Mononuclear cell (primary cell): Measurements from ENCODE around the gene SLC29A4. TPM values are rescaled to one million over a fixed set of nuclear protein-coding genes. Genes with fewer than 3 reads are reported as not detected.
"Not testable (repeated sequence)": the region's sequence is repeated elsewhere in the genome, so short reads cannot be mapped to it uniquely, and the experiment has no call there.

Experiments used
- H3K27me3 ChIP-seq: 2 replicates; pipeline ENCODE4 v1.6.0; 2011; ENCODE audit warnings: low read length, control low read depth; ENCODE audit not compliant: insufficient read depth
- H3K4me1 ChIP-seq: 2 replicates; pipeline ENCODE4 v1.5.1; 2011; ENCODE audit warnings: mild to moderate bottlenecking, low read length, control low read depth; ENCODE audit not compliant: insufficient read depth
- H3K4me3 ChIP-seq: 2 replicates; pipeline ENCODE4 v1.5.1; 2011; ENCODE audit warnings: mild to moderate bottlenecking, low read length, moderate library complexity
- H3K9me3 ChIP-seq: 2 replicates; pipeline ENCODE4 v1.5.1; 2011; ENCODE audit warnings: low read depth, mild to moderate bottlenecking, control low read depth, low read length
- total RNA-seq: library from RNA; depleted of rRNA; stranded (reverse); fragments of >200 nt; gene quantifications from one replicate; pipeline ENCODE4 v1.2.3, GENCODE V29; 2012

The SLC29A4 gene
- total RNA-seq, 1 donor, result 0.10 TPM

DNA sequence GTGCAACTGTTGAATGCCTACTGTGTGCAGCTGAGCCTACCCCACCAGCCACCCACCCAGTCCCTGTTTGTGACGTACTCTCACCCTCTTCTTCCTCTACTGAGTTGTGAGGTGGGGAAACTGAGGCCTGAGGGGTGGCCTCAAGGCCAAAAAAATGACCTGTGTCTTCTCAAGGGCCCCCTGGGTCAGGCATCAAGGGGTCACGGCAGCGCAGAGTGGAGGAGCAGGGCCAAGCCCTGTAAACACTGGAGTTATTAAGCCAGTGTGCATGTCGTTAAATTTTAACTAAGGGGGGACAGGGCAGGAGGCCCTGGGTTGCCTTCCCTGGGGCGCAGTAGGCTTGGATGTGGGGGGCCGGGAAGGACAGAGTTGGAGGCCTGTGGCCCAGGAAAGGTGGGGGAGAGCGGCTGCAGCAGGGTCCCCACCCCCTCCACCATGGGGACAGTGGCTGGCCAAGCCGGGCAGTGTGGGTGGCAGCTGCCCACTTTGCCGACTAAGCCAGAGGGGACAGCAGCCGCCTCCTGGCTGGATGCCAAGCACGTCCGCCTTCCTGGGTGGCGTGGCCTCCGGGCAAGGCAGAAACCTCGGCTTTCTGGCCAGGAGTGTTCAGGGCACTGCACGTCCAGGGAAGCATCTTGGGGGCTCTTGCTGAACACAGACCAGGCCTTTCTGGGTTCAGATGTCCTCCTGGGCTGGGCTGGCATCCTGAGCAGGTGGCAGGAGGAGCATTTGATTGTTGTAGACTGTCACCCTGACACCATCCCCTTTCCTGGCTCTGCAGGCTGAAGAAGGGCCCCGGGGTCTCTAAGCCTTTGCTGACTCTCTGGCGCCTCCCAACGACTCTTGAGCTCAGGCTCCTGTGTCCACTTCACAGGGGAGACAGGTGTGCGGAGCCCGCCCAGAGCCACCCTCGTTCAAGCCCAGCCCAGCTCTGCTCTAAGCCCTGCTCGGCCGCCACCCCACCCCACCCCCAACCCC lies 1.9 kb downstream of the SLC29A4 start:
- Histone ChIP-seq H3K4me1 (no peaks in the 10 kb centered on the region), H3K9me3 (no peaks in the 10 kb centered on the region), H3K4me3 (no peak overlapping the region), H3K27me3 (no peaks in the 10 kb centered on the region)

DNA sequence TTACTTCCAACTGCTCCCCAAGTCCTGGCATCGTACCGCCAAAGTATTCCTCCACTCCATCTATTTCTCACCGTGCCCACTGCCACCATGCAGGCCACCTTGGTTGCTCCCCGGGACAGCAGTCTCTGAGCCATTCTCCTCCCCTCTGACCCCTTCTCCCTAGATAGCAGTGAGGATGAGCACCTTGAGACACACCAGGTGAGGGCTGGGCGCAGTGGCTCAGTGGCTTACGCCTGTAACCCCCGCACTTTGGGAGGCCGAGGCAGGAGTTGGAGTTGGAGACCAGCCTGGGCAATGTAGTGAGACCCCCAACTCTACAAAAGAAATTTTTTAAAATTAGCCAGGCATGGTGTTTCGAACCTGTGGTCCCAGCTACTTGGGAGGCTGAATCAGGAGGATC lies 4.2 kb downstream of the SLC29A4 start:
- Histone ChIP-seq H3K4me3 (no peak overlapping the region), H3K9me3 (no peaks in the 10 kb centered on the region), H3K27me3 (no peaks in the 10 kb centered on the region), H3K4me1 (no peaks in the 10 kb centered on the region)

DNA sequence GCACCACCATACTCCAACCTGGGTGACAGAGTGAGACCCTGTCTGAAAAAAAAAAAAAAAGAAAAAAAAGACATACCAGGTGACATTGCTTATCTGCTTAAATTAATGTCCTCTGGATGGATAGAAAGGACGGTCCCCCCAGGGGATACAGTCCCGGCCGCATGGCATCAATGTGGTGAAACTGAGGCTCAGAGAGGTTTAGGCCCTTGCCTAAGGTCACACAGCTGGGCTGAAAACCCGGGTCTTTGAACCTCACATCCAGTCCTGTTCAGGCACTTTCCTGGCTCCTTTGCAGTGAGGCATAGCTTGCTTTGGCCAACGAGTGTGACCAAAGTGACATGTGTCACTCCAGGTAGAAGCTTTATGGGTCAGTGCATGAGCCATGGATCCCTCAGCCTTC lies 4.6 kb downstream of the SLC29A4 start:
- H3K27me3 ChIP-seq, H3K4me3 ChIP-seq, H3K9me3 ChIP-seq, H3K4me1 ChIP-seq: not testable (repeated sequence)

DNA sequence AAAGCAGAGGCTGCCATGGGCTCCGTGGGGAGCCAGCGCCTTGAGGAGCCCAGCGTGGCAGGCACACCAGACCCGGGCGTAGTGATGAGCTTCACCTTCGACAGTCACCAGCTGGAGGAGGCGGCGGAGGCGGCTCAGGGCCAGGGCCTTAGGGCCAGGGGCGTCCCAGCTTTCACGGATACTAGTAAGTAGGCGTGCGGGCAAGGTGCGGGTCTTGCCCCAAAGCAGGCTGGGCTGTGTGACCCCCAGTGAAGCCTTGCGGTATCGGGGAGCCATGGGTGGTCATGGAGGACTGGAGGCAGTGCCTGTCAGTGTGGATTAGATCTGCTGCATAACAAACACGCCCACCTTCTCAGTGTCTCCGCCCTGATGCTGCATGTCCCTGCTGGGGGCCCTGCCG lies 5.1 kb downstream of the SLC29A4 start:
- H3K4me3 ChIP-seq, result no peak overlapping the region
- no peaks in the 10 kb centered on the region for H3K27me3 ChIP-seq
- H3K9me3 ChIP-seq, result no peaks in the 10 kb centered on the region
- no peaks in the 10 kb centered on the region for H3K4me1 ChIP-seq

DNA sequence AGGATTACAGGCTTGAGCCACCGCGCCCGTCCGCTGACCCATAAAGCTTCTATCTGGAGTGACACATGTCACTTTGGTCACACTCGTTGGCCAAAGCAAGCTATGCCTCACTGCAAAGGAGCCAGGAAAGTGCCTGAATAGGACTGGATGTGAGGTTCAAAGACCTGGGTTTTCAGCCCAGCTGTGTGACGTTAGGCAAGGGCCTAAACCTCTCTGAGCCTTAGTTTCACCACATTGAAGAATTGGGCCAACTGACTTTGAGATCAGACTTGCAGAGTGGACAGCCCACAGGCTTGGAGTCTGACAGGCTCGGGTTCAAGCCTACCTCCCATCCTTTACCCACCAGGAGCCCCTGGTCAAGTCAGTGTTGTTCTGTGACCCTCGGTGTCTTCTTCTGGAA lies 5.8 kb downstream of the SLC29A4 start:
- H3K9me3 ChIP-seq, H3K27me3 ChIP-seq, H3K4me1 ChIP-seq, H3K4me3 ChIP-seq: not testable (repeated sequence)

DNA sequence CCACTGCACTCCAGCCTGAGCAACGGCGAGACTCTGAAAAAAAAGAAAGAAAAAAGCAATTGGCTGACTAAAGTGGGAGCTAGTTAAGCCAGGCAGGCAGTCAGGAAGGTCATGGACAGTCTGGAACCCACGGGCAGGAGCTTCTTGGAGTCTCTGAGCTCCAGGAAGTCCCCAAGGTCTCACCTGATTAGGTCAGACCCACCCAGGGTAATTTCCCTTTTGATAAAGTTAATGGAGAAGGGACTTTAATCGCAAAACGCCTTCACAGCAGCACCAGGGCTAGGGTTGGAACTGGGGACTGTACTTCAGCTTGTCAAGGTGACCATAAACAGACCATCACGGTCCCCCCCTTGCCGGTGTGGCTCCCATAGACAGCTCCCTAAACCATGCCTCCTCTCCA lies 6.6 kb downstream of the SLC29A4 start:
- H3K27me3 ChIP-seq, result no peaks in the 10 kb centered on the region
- no peaks in the 10 kb centered on the region for H3K4me1 ChIP-seq
- no peaks in the 10 kb centered on the region for H3K9me3 ChIP-seq
- H3K4me3 ChIP-seq, result no peak overlapping the region

GRCh38 chr7:5291301-5291700 lies 8.6 kb downstream of the SLC29A4 start:
- Histone ChIP-seq H3K9me3 (no peaks in the 10 kb centered on the region), H3K4me1 (no peaks in the 10 kb centered on the region), H3K27me3 (no peaks in the 10 kb centered on the region), H3K4me3 (no peak overlapping the region)

DNA sequence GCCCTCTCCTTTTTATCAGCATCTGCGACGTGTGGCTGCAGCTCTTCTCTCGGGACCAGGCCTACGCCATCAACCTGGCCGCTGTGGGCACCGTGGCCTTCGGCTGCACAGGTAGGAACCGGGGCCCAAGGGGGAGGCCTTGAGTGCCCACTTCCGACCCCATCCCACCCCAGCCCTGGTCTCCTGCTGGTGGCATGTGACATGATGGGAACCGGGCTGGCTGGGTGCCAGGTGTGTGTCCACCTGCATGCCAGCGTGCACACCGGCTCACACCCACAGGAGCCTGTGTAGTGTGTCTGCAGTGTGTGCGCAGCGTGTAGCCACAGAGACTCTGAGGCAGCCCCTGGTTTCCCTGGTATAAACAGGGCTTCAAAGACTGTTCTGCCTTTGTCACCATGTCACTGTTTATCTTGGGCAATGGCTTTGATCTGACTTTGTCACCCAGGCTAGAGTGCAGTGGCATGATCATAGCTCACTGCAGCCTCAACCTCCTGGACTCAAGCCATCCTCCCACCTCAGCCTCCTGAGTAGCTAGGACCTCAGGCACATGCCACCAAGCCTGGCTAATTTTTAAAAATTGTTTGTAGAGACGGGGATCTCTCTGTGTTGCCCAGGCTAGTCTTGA lies 9.1 kb downstream of the SLC29A4 start:
- H3K9me3 ChIP-seq, H3K4me1 ChIP-seq, H3K4me3 ChIP-seq, H3K27me3 ChIP-seq: not testable (repeated sequence)

DNA sequence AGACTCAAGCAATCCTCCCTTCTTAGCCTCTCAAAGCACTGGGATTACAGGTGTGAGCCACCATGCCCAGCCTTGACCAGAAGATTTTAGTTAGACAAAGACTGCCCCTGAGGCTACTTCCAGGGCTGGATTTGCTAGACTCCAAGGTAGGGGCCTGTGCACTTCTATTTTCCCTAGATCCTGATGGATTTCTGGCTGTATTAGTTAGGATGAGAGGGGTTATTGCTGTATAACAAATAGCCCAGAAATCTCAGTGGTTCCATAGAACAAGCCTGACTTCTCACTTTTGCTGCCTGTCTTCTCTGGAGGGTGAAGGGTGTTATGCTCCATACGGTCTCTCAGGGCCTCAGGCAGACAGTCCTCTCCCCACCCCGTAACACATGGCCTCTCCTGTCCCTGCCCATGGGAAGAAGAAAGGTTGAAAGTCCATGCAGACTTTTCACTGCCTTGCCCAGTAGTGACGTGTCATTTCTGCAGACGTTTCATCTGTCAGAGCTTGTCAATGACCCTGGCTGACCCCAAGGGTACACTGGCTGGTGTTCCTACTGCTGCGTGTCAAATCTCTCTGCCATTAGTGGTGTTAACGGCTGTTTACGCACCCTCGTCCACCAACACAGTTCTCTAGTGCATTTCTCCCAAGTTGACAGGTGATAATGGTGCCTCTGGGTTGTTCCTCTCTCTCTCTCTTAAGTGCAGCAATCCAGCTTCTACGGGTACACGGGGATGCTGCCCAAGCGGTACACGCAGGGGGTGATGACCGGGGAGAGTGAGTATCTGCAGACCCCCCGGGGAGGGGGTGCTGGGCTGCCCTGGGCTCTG lies 11.6 kb downstream of the SLC29A4 start:
- peaks cover 2% of the 10 kb centered on the region for H3K27me3 ChIP-seq
- H3K4me1 ChIP-seq, result peaks cover 9% of the 10 kb centered on the region
- H3K4me3 ChIP-seq, result no peak overlapping the region
- no peaks in the 10 kb centered on the region for H3K9me3 ChIP-seq

GRCh38 chr7:5295039-5296014 lies 12.6 kb downstream of the SLC29A4 start:
- H3K4me1 ChIP-seq, result peaks cover 9% of the 10 kb centered on the region

DNA sequence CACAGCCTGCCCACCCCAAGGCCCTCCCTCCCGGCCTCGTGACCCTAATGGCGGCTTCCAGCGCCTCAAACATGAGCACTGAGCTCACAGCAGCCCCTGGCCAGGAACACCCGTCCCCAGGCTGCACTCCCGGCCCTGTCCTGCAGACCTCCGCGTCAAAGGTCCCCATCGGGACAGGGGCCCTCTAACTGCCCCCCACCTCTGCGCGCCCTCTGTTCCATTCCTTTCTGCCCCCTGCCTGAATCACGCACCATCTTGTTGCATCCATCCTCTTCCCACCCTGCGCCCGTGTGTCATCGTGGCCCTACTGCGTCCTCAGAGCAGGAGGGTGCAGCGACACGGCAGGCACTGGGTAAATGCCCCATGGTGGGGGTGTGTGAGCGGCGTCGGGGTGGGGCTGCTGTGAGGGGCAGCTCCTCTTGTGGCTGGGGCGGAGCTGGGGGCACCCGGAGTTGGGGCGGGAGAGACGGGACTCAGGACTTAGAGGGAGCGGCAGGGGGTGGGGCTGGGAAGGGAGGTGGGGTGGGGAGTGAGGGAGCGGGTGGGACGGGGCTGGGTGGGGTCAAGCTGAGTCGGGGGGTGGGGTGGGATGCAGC lies 13.4 kb downstream of the SLC29A4 start:
- Histone ChIP-seq H3K4me1 (peaks cover 9% of the 10 kb centered on the region), H3K9me3 (no peaks in the 10 kb centered on the region), H3K4me3 (no peak overlapping the region), H3K27me3 (peaks cover 2% of the 10 kb centered on the region)

More at GRCh38 chr7:5295039-5296014, 12.6 kb downstream of the SLC29A4 start:
- no peak overlapping the region for H3K4me3 ChIP-seq
- no peaks in the 10 kb centered on the region for H3K9me3 ChIP-seq
- H3K27me3 ChIP-seq, result peaks cover 2% of the 10 kb centered on the region

DNA sequence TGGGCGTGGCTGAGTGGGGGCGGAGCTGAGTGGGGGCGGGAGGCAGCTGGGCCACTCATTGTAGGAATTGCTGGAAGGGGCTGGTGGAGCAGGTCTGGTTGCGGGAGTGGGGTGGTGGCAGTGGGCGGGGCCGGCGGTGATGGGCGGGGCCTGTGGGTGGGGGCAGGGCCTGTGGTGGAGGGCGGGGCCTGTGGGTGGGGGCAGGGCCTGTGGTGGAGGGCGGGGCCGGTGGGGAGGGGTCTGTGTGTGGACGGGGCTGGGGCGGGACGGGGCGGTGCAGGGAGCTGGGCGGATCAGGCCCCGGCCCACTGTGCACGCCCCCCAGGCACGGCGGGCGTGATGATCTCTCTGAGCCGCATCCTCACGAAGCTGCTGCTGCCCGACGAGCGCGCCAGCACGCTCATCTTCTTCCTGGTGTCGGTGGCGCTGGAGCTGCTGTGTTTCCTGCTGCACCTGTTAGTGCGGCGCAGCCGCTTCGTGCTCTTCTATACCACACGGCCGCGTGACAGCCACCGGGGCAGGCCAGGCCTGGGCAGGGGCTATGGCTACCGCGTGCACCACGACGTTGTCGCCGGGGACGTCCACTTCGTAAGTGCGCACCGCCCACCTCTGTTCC lies 14.0 kb downstream of the SLC29A4 start:
- Histone ChIP-seq H3K9me3 (no peaks in the 10 kb centered on the region), H3K4me3 (no peak overlapping the region), H3K27me3 (peaks cover 2% of the 10 kb centered on the region), H3K4me1 (peaks cover 9% of the 10 kb centered on the region)

GRCh38 chr7:5300366-5300765 lies 17.6 kb downstream of the SLC29A4 start:
- peaks cover 9% of the 10 kb centered on the region for H3K4me1 ChIP-seq
- H3K27me3 ChIP-seq, result peaks cover 2% of the 10 kb centered on the region
- no peak overlapping the region for H3K4me3 ChIP-seq
- no peaks in the 10 kb centered on the region for H3K9me3 ChIP-seq
